ENCODE results near the gene CCAR1.
A peak's percentile ranks its signal among the peaks of the same experiment; 100 is the strongest.

Gene CCAR1

DNA sequence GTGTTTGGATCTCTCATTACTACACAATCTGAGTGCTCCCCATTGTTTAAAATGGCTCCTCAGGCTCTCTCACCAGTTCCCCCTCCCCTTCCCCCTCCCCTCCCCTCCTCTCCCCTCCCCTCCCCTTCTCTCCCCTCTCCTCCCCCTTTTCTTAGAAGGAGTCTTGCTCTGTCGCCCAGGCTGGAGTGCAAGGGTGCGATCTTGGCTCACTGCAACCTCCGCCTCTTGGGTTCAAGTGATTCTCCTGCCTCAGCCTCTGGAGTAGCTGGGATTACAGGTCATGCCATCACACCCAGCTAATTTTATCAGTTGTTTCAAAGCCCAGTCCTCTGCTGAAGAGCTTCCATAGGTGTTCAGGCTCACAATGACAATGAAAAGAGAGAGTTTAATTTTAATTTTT, 3.6 kb upstream of the CCAR1 start:
- H3K9ac ChIP-seq (ENCODE audit: low read depth, low read length, poor library complexity, severe bottlenecking), result no peak overlapping the region
- no peak for TF ChIP-seq CTCF (conservative IDR thresholded peaks at IDR 0.05; ENCODE audit: low read length)
- TF ChIP-seq EZH2phosphoT487 (IDR thresholded peaks at IDR 0.05; ENCODE audit: borderline replicate concordance), result no peak
- no peak overlapping the region for H2AFZ ChIP-seq (ENCODE audit: low read length)
- no peak overlapping the region for H3K4me3 ChIP-seq (ENCODE audit: low read length, poor library complexity, severe bottlenecking)
- no peaks in the 10 kb centered on the region for H3F3A ChIP-seq (ENCODE audit: low read depth)
- H3K4me1 ChIP-seq (ENCODE audit: insufficient read depth, low read length, poor library complexity, severe bottlenecking), result peaks cover 5% of the 10 kb centered on the region
- H3K27me3 ChIP-seq (ENCODE audit: insufficient read depth, low read length, poor library complexity, severe bottlenecking), result peaks cover 8% of the 10 kb centered on the region
- peaks cover 8% of the 10 kb centered on the region for H4K20me1 ChIP-seq (ENCODE audit: insufficient read depth, low read length, poor library complexity, severe bottlenecking)
- H3K9me3 ChIP-seq (ENCODE audit: insufficient read depth, low read depth, low read length), result no peaks in the 10 kb centered on the region
- no peaks in the 10 kb centered on the region for H3K9me2 ChIP-seq (replicated peaks; ENCODE audit: low read depth, low read length)
- peaks cover 14% of the 10 kb centered on the region for H3K79me2 ChIP-seq (ENCODE audit: insufficient read depth, low read length)
- H3K36me3 ChIP-seq (ENCODE audit: insufficient read depth, low read length), result no peaks in the 10 kb centered on the region
- no peak overlapping the region for H3K4me2 ChIP-seq (ENCODE audit: low read depth, low read length, poor library complexity, severe bottlenecking)

- TF ChIP-seq EZH2phosphoT487 (IDR thresholded peaks at IDR 0.05; ENCODE audit: borderline replicate concordance) (no peak), CTCF (conservative IDR thresholded peaks at IDR 0.05; ENCODE audit: low read length) (no peak)
- peak overlapping the region; percentile 98 for H3K9ac ChIP-seq (ENCODE audit: low read depth, low read length, poor library complexity, severe bottlenecking)
- peaks cover 8% of the 10 kb centered on the region for H3K27me3 ChIP-seq (ENCODE audit: insufficient read depth, low read length, poor library complexity, severe bottlenecking)
- no peaks in the 10 kb centered on the region for H3K9me2 ChIP-seq (replicated peaks; ENCODE audit: low read depth, low read length)
- H3K79me2 ChIP-seq (ENCODE audit: insufficient read depth, low read length), result peaks cover 54% of the 10 kb centered on the region
- H3K4me3 ChIP-seq (ENCODE audit: low read length, poor library complexity, severe bottlenecking), result peak overlapping the region; percentile 99
- H4K20me1 ChIP-seq (ENCODE audit: insufficient read depth, low read length, poor library complexity, severe bottlenecking), result peaks cover 18% of the 10 kb centered on the region
- peaks cover 9% of the 10 kb centered on the region for H3K4me1 ChIP-seq (ENCODE audit: insufficient read depth, low read length, poor library complexity, severe bottlenecking)
- H3K9me3 ChIP-seq (ENCODE audit: insufficient read depth, low read depth, low read length), result no peaks in the 10 kb centered on the region
- H3F3A ChIP-seq (ENCODE audit: low read depth), result no peaks in the 10 kb centered on the region
- H3K36me3 ChIP-seq (ENCODE audit: insufficient read depth, low read length), result peaks cover 16% of the 10 kb centered on the region; the same call in 1 of the 2 replicates
- H2AFZ ChIP-seq (ENCODE audit: low read length), result peak overlapping the region; percentile 94
- H3K4me2 ChIP-seq (ENCODE audit: low read depth, low read length, poor library complexity, severe bottlenecking), result peak overlapping the region; percentile 85
These were observed 765 bp downstream of the CCAR1 start for GRCh38 chr10:68721673-68722335.

DNA sequence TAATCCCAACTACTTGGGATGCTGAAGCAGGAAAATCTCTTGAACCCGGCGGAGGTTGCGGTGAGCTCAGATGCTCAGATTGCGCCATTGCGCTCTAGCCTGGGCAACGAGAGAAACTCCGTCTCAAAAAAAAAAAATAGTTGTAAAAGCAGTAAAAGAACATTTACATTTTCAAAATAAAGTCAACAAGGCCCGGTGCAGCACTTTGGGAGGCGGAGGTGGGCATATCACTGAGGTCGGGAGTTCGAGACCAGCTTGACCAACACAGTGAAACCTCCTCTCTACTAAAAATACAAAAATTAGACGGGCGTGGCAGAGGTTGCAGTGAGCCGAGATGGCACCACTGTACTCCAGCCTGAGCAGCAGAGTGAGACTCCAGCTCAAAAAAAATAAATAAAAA, 4.0 kb downstream of the CCAR1 start:
- peaks cover 30% of the 10 kb centered on the region for H4K20me1 ChIP-seq (ENCODE audit: insufficient read depth, low read length, poor library complexity, severe bottlenecking)
- peaks cover 24% of the 10 kb centered on the region; the same call in 1 of the 2 replicates for H3K36me3 ChIP-seq (ENCODE audit: insufficient read depth, low read length)
- H3F3A ChIP-seq (ENCODE audit: low read depth), result no peaks in the 10 kb centered on the region

More for the DNA sequence above, 4.0 kb downstream of the CCAR1 start:
- Histone ChIP-seq H3K27me3 (ENCODE audit: insufficient read depth, low read length, poor library complexity, severe bottlenecking) (peaks cover 8% of the 10 kb centered on the region), H2AFZ (ENCODE audit: low read length) (no peak overlapping the region), H3K9me2 (replicated peaks; ENCODE audit: low read depth, low read length) (no peaks in the 10 kb centered on the region), H3K4me3 (ENCODE audit: low read length, poor library complexity, severe bottlenecking) (no peak overlapping the region), H3K9ac (ENCODE audit: low read depth, low read length, poor library complexity, severe bottlenecking) (no peak overlapping the region), H3K9me3 (ENCODE audit: insufficient read depth, low read depth, low read length) (no peaks in the 10 kb centered on the region), H3K79me2 (ENCODE audit: insufficient read depth, low read length) (peaks cover 78% of the 10 kb centered on the region), H3K4me1 (ENCODE audit: insufficient read depth, low read length, poor library complexity, severe bottlenecking) (peaks cover 15% of the 10 kb centered on the region), H3K4me2 (ENCODE audit: low read depth, low read length, poor library complexity, severe bottlenecking) (peak overlapping the region; percentile 5)
- TF ChIP-seq CTCF (conservative IDR thresholded peaks at IDR 0.05; ENCODE audit: low read length) (no peak), EZH2phosphoT487 (IDR thresholded peaks at IDR 0.05; ENCODE audit: borderline replicate concordance) (no peak)

All from Loucy (cell line).